Suprapubic skin (tissue), 4 donors: Measurements from ENCODE around the gene CDC16. TPM values are rescaled to one million over a fixed set of nuclear protein-coding genes. Genes with fewer than 3 reads are reported as not detected.

Experiments used
- DNase-seq, 2 donors: peaks; one replicate each; pipeline ENCODE4 v3.0.0-alpha.2; 2019; ENCODE audit warnings: low spot score in 2 of 2
- H3K27ac ChIP-seq: fragments of 200-600 bp; sonication (generic); one replicate; pipeline ENCODE4 v1.5.1; 2019
- H3K27me3 ChIP-seq: fragments of 200-600 bp; sonication (generic); one replicate; pipeline ENCODE4 v1.5.1; 2019
- H3K36me3 ChIP-seq: fragments of 200-600 bp; sonication (generic); one replicate; pipeline ENCODE4 v1.5.1; 2019
- H3K4me1 ChIP-seq: fragments of 200-600 bp; sonication (generic); one replicate; pipeline ENCODE4 v1.5.1; 2019
- H3K4me3 ChIP-seq: fragments of 200-600 bp; sonication (generic); one replicate; pipeline ENCODE4 v1.5.1; 2019; ENCODE audit warnings: mild to moderate bottlenecking
- H3K9me3 ChIP-seq: fragments of 200-600 bp; sonication (generic); one replicate; pipeline ENCODE4 v1.5.1; 2019
- EP300 ChIP-seq: sonication (generic); formaldehyde crosslinking; IDR thresholded peaks from one replicate; pipeline ENCODE4 v1.6.1; 2017; ENCODE audit warnings: antibody characterized with exemption
- POLR2A ChIP-seq, 2 donors: fragments of 450-650 bp; IDR thresholded peaks; one replicate each; pipeline ENCODE4 v1.6.1; 2017; ENCODE audit warnings: antibody characterized with exemption in 2 of 2, mild to moderate bottlenecking in 2 of 2, moderate library complexity in 2 of 2
- POLR2AphosphoS5 ChIP-seq, 3 donors: sonication (generic); formaldehyde crosslinking; IDR thresholded peaks; one replicate each; pipeline ENCODE4 v1.6.1; 2017; ENCODE audit warnings: antibody characterized with exemption in 3 of 3
- WGBS: methylation state at CpG from one replicate; pipeline ENCODE4 v1.1.5; 2018; 5-methylcytosine and 5-hydroxymethylcytosine counted together
- total RNA-seq, 4 donors: library from RNA; depleted of rRNA; stranded (reverse); fragments of >200 nt; gene quantifications; one replicate each; pipeline ENCODE4 v1.1.0, GENCODE V29; 2016
- TF ChIP-seq, protein P1 (sequence below), 2 donors: fragments of 200-600 bp in 1 of 2; fragments of 450-650 bp in 1 of 2; sonication (generic) in 1 of 2; IDR thresholded peaks; one replicate each; pipeline ENCODE4 v1.5.1; 2016 to 2019; ENCODE audit warnings: antibody characterized with exemption in 2 of 2, mild to moderate bottlenecking in 1 of 2, moderate library complexity in 1 of 2

CDC16 gene
- total RNA-seq, 4 donors from 2014 or later = 42.5 to 210 (median 57.2) TPM

DNA sequence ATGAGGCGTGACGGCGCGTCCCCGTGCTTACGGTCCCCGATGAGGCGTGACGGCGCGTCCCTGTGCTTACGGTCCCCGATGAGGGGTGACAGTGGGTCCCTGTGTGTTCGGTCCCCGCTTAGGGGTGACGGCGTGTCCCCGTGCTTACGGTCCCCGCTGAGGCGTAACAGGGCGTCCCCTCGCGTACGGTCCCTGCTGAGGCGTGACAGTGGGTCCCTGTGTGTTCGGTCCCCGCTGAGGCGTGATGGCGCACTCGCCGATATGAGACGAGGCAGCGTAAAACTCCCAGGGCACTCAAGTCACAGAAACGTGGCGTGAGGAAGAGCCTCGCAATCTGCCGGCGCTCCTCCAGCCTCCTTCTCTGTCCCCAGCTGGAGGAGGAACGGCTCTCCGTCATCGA is 34.7 kb upstream of the CDC16 start:
- Histone ChIP-seq H3K36me3 (no peaks in the 10 kb centered on the region), H3K4me1 (no peaks in the 10 kb centered on the region), H3K9me3 (no peaks in the 10 kb centered on the region), H3K27ac (no peak overlapping the region), H3K4me3 (no peak overlapping the region), H3K27me3 (peaks cover 20% of the 10 kb centered on the region)
- no peak for DNase-seq
- no CpG with 5 or more reads among the region's 42 CpGs for WGBS
- TF ChIP-seq POLR2A (IDR thresholded peaks at IDR 0.05) = no peak
- no peak for TF ChIP-seq POLR2AphosphoS5 (IDR thresholded peaks at IDR 0.05)
- no peak for TF ChIP-seq EP300
- TF ChIP-seq, protein P1, sequence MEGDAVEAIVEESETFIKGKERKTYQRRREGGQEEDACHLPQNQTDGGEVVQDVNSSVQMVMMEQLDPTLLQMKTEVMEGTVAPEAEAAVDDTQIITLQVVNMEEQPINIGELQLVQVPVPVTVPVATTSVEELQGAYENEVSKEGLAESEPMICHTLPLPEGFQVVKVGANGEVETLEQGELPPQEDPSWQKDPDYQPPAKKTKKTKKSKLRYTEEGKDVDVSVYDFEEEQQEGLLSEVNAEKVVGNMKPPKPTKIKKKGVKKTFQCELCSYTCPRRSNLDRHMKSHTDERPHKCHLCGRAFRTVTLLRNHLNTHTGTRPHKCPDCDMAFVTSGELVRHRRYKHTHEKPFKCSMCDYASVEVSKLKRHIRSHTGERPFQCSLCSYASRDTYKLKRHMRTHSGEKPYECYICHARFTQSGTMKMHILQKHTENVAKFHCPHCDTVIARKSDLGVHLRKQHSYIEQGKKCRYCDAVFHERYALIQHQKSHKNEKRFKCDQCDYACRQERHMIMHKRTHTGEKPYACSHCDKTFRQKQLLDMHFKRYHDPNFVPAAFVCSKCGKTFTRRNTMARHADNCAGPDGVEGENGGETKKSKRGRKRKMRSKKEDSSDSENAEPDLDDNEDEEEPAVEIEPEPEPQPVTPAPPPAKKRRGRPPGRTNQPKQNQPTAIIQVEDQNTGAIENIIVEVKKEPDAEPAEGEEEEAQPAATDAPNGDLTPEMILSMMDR (IDR thresholded peaks at IDR 0.05) = no peak

DNA sequence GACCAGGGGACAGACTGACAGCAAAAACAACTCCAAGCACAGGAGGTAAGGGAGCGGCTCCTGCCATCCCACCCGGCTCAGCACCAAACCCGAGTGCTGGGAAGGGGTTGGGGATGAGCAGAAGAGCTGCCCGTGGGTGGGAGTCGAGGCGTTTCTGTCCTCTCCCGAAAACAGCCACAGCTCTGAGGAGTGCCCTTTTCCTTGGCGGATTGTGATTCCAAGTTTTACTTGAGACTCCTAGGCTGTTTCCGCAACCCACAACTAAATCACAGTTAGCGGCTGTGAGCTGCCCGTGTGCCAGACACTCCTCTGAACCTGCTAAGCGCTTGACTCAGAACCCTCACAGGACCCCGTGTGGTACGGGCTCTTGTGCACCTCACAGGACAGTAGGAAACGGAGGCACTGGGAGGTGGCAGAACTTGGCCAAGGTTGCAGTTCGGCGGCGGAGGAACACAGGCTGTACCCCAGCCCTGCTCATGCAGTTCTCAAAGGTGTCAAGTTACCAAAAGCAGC is 34.2 kb upstream of the CDC16 start:
- peaks cover 20% of the 10 kb centered on the region for H3K27me3 ChIP-seq
- TF ChIP-seq, protein P1 (IDR thresholded peaks at IDR 0.05) = no peak
- no peak for TF ChIP-seq POLR2A (IDR thresholded peaks at IDR 0.05)
- no peak for TF ChIP-seq EP300
- TF ChIP-seq POLR2AphosphoS5 (IDR thresholded peaks at IDR 0.05) = no peak
- no peak overlapping the region for H3K4me3 ChIP-seq
- no peak for DNase-seq
- H3K4me1 ChIP-seq = no peaks in the 10 kb centered on the region
- H3K27ac ChIP-seq = no peak overlapping the region
- H3K36me3 ChIP-seq = no peaks in the 10 kb centered on the region
- WGBS = 85% methylated on average over 18 of the region's 18 CpGs
- no peaks in the 10 kb centered on the region for H3K9me3 ChIP-seq

DNA sequence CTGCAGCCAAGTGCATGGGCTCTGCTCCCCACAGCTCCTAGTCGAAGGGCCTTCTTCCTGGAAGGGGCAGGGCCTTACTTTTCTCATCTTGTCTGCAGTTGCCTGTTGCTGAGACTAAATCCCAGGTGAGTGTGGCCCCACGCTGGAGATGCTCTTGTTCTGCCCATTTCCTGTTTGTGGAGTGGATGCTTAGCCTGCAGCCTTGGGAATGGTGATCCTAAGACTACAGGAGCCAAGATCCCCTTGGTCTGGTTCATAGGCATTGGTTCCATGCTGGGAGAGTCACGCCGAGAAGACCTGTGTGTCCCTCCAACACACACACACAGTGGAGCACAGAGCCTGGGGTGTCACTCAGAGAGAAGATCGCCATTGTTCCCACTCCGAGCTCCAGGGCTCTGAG is 32.1 kb upstream of the CDC16 start:
- peaks cover 20% of the 10 kb centered on the region for H3K27me3 ChIP-seq
- no peak for DNase-seq
- no peak overlapping the region for H3K27ac ChIP-seq
- no peaks in the 10 kb centered on the region for H3K4me1 ChIP-seq
- H3K4me3 ChIP-seq = no peak overlapping the region
- no peaks in the 10 kb centered on the region for H3K36me3 ChIP-seq
- WGBS = 92% methylated on average over 5 of the region's 6 CpGs
- peaks cover 3% of the 10 kb centered on the region for H3K9me3 ChIP-seq
- TF ChIP-seq POLR2A (IDR thresholded peaks at IDR 0.05) = no peak
- TF ChIP-seq EP300 = no peak
- TF ChIP-seq POLR2AphosphoS5 (IDR thresholded peaks at IDR 0.05) = no peak
- TF ChIP-seq, protein P1 (IDR thresholded peaks at IDR 0.05) = no peak

DNA sequence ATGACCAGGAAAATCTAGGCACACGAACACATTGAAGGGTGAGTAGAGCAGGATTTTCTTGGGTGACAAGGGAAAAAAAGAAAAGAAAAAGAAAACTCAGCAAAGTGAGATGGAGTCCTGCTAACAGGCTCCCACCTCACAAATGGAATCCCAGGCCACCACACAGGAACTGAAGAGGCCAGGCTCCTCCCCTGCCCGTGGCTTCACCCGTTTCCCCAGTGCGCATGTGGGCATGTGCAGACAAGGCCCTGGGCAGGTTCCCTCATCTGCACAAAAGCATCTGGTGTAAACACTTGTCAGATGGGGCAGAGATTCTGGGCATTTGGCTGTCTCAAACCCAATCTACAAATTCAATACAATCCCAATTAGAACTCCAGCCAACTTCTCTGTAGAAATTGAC is 31.2 kb upstream of the CDC16 start:
- H3K4me3 ChIP-seq = no peak overlapping the region
- peaks cover 3% of the 10 kb centered on the region for H3K9me3 ChIP-seq
- no peaks in the 10 kb centered on the region for H3K36me3 ChIP-seq
- no peak for TF ChIP-seq EP300
- no peak for TF ChIP-seq POLR2AphosphoS5 (IDR thresholded peaks at IDR 0.05)
- TF ChIP-seq POLR2A (IDR thresholded peaks at IDR 0.05) = no peak
- TF ChIP-seq, protein P1 (IDR thresholded peaks at IDR 0.05) = no peak
- H3K4me1 ChIP-seq = no peaks in the 10 kb centered on the region
- no peak for DNase-seq
- 45% methylated on average over 4 of the region's 4 CpGs for WGBS
- H3K27me3 ChIP-seq = peaks cover 20% of the 10 kb centered on the region
- H3K27ac ChIP-seq = no peak overlapping the region

DNA sequence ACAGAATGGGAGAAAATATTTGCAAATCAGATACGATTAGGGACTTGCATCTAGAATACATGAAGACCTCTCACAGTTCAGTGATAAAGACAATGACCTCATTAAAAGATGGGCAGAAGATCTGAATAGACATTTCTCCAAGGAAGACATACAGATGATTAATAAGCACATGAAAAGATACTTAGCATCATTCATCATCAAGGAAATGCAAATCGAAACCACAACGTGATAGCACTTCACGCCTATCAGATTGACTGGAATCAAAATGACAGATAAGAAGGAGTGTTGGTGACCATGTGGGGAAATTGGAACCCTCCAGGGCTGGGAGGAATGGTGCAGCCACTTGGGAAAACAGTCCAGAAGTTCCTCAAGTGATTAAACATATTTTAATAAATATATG is 29.8 kb upstream of the CDC16 start:
- Histone ChIP-seq H3K27me3 (peaks cover 14% of the 10 kb centered on the region), H3K4me3 (no peak overlapping the region), H3K4me1 (no peaks in the 10 kb centered on the region), H3K9me3 (peaks cover 3% of the 10 kb centered on the region), H3K27ac (no peak overlapping the region), H3K36me3 (no peaks in the 10 kb centered on the region)
- no peak for DNase-seq
- TF ChIP-seq POLR2A (IDR thresholded peaks at IDR 0.05) (no peak), EP300 (no peak), POLR2AphosphoS5 (IDR thresholded peaks at IDR 0.05) (no peak)
- TF ChIP-seq, protein P1 (IDR thresholded peaks at IDR 0.05) = no peak
- WGBS = 69% methylated on average over 4 of the region's 4 CpGs
